Left lung (tissue), 10 donors: ENCODE measurements around the gene CYP27A1. TPM values are rescaled to one million over a fixed set of nuclear protein-coding genes. Genes with fewer than 3 reads are reported as not detected.
A peak's percentile ranks its signal among the peaks of the same experiment; 100 is the strongest.

ENCODE experiments used
- ATAC-seq: fragments of 200-7000 bp; cut with Tn5 transposase; one replicate; pipeline ENCODE4 v1.9.1; 2020; ENCODE audit warnings: moderate library complexity
- DNase-seq, 4 donors: peaks; one replicate each; pipeline ENCODE4 v3.0.0-alpha.2; 2013 to 2020
- H3K27ac ChIP-seq, 2 donors: fragments of 200-600 bp; sonication (generic) in 1 of 2; one replicate each; pipeline versions ENCODE4 v1.5.0 to v1.8.0; 2020 to 2021
- H3K27me3 ChIP-seq, 2 donors: fragments of 200-600 bp; sonication (generic) in 1 of 2; one replicate each; pipeline versions ENCODE4 v1.5.0 to v1.8.0; 2020 to 2021
- H3K36me3 ChIP-seq, 2 donors: fragments of 200-600 bp; sonication (generic) in 1 of 2; one replicate each; pipeline versions ENCODE4 v1.5.0 to v1.8.0; 2020 to 2021
- H3K4me1 ChIP-seq, 2 donors: fragments of 200-600 bp; one replicate each; pipeline ENCODE4 v1.8.0; 2021
- H3K4me3 ChIP-seq, 2 donors: fragments of 200-600 bp; sonication (generic) in 1 of 2; one replicate each; pipeline versions ENCODE4 v1.5.0 to v1.8.0; 2020 to 2021; ENCODE audit warnings: mild to moderate bottlenecking in 1 of 2
- H3K9me3 ChIP-seq, 2 donors: fragments of 200-600 bp; sonication (generic) in 1 of 2; one replicate each; pipeline versions ENCODE4 v1.5.0 to v1.8.0; 2020 to 2021
- CTCF ChIP-seq, 2 donors: fragments of 200-600 bp; sonication (generic) in 1 of 2; IDR thresholded peaks; one replicate each; pipeline versions ENCODE4 v1.5.0 to v1.8.0; 2021; ENCODE audit warnings: antibody characterized with exemption in 2 of 2
- intact Hi-C, 2 donors: fragments of 100-400 bp; cut with DNase I; formaldehyde crosslinking; loops; one replicate each; pipeline versions ENCODE4 v1.11.2 to v1.14.2; 2022
- polyA plus RNA-seq, 6 donors: library from polyadenylated mRNA; unstranded; fragments of 120-200 nt; gene quantifications; one replicate each; pipeline ENCODE4 v1.2.1, GENCODE V29; 2013; ENCODE audit not compliant: insufficient read length in 6 of 6
- total RNA-seq, 2 donors: library from RNA; stranded (reverse); fragmentation: NEBNext Ultra II Directional; extraction: Animal tissue kit (Norgen Biotek cat#: 25700); gene quantifications; one replicate each; pipeline ENCODE4 v1.2.1, GENCODE V29; 2021
- donor health status: DM: no; HTN: yes; CAD: no.
- donor health status: DM: no; HTN: no; CAD: no.

CYP27A1 gene
- total and polyA plus RNA-seq, 8 donors, result 24.3 to 95.9 (median 30.7) TPM

DNA sequence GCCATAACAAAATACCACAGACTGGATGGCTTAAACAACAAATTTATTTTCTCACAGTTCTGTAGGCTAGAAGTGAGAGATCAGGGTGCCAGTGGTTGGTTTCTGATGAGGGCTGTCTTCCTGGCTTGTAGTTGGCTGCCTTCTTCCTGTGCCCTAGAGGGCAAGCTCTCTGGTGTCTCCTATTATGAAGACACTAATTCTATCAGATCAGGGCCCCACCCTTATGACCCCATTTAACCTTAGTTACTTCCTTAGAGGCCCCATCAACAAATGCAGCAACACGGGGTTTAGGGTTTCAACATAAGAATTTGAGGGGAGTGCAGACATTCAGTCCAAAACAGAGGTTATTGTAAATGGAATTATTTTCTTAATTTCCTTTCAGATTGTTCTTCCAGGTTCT, 22.9 kb downstream of the CYP27A1 start:
- intact Hi-C loops, result no loop called here
- H3K27ac ChIP-seq, result no peak overlapping the region
- no peaks in the 10 kb centered on the region for H3K27me3 ChIP-seq
- H3K9me3 ChIP-seq, result peaks cover 0 to 13% of the 10 kb centered on the region in 2 donors
- DNase-seq (no peak), ATAC-seq (no peak)
- peaks cover 11 to 42% of the 10 kb centered on the region in 2 donors for H3K4me1 ChIP-seq
- H3K4me3 ChIP-seq, result no peak overlapping the region
- TF ChIP-seq CTCF (IDR thresholded peaks at IDR 0.05), result no peak
- no peaks in the 10 kb centered on the region for H3K36me3 ChIP-seq

DNA sequence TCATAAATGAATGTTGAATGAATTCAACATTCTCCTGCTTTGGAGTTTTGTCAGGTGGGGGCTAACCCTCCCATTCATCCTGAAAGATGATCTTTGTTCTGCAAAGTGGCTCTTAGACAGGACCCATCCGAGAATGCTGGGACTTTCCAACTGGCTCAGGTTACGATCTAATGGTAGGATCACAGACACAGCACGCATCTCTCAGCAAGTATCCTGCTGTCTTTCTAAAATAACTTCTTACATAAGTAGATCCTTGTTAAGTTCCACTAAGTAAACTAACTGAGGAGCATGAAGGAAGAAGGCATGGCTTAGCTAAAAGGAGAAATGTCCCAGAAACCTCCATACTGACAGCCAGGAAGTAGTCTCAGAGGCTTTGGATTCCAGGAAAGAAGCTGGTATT, 23.7 kb downstream of the CYP27A1 start:
- no peak for TF ChIP-seq CTCF (IDR thresholded peaks at IDR 0.05)
- DNase-seq (no peak), ATAC-seq (peak; percentile 65)
- intact Hi-C loops, result no loop called here
- H3K4me3 ChIP-seq, result no peak overlapping the region
- peaks cover 11 to 42% of the 10 kb centered on the region in 2 donors for H3K4me1 ChIP-seq
- H3K36me3 ChIP-seq, result no peaks in the 10 kb centered on the region
- peaks cover 0 to 13% of the 10 kb centered on the region in 2 donors for H3K9me3 ChIP-seq
- no peaks in the 10 kb centered on the region for H3K27me3 ChIP-seq
- H3K27ac ChIP-seq, result peak overlapping the region; percentile 73 to 81

DNA sequence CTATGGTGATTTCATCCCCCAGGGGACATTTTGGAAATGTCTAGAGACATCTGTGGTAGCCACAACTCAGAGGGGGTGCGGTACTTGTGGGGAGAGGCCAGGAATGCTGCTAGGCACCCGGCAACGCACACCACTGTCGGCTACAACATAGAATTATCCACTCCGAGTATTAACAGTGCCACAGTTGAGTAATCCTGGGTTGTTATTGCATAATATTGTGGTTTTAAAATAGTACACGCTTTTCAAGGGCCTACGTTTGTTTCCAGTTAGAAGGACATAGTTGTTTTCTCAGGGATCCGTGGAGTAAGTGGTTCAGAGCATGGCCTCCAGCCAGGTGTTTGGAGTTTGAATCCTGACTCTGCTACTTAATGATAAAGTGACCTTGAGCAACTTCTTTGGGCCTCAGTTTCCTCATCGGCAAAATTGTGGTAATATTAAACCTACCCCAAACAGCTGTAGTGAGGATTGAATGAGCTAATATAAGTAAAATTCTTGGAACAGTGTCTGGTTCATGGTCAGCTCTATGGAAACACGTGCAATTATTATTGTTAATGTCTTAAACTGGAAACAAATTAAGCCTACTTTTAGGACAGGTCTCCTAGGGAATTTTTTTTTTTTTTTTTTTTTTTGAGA, 24.5 kb downstream of the CYP27A1 start:
- peak; percentile 72 to 88 (median 86) for DNase-seq

GRCh38 chr2:218807626-218808025, 25.7 kb downstream of the CYP27A1 start:
- intact Hi-C loops, result no loop called here
- H3K27ac ChIP-seq, result no peak overlapping the region
- H3K9me3 ChIP-seq, result peaks cover 0 to 13% of the 10 kb centered on the region in 2 donors
- no peak for ATAC-seq
- peaks cover 0 to 7% of the 10 kb centered on the region in 2 donors for H3K36me3 ChIP-seq
- H3K4me1 ChIP-seq, result peaks cover 11 to 41% of the 10 kb centered on the region in 2 donors
- H3K4me3 ChIP-seq, result no peak overlapping the region
- no peak for TF ChIP-seq CTCF (IDR thresholded peaks at IDR 0.05)
- no peak for DNase-seq
- no peaks in the 10 kb centered on the region for H3K27me3 ChIP-seq

More for the DNA sequence above, 24.5 kb downstream of the CYP27A1 start:
- Histone ChIP-seq H3K9me3 (peaks cover 0 to 13% of the 10 kb centered on the region in 2 donors), H3K36me3 (no peaks in the 10 kb centered on the region), H3K27me3 (no peaks in the 10 kb centered on the region), H3K27ac (peak overlapping the region; percentile 73 to 81), H3K4me3 (no peak overlapping the region), H3K4me1 (peaks cover 11 to 42% of the 10 kb centered on the region in 2 donors)
- peak; percentile 98 for ATAC-seq
- TF ChIP-seq CTCF (IDR thresholded peaks at IDR 0.05), result no peak
- intact Hi-C loops, result no loop called here

DNA sequence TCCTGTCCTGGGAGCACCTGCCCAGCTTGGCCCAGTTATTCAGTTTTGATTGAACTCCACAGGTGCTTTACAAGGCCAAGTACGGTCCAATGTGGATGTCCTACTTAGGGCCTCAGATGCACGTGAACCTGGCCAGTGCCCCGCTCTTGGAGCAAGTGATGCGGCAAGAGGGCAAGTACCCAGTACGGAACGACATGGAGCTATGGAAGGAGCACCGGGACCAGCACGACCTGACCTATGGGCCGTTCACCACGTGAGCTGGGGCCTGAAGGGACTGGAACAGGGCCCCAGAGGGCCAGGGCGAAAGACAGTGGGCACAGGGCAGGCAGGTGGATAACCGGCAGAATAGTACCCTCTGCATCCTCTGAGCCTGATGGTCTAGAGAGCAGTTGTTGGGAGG, 27.6 kb downstream of the CYP27A1 start:
- no peak for TF ChIP-seq CTCF (IDR thresholded peaks at IDR 0.05)
- Histone ChIP-seq H3K9me3 (peaks cover 0 to 7% of the 10 kb centered on the region in 2 donors), H3K4me3 (no peak overlapping the region), H3K27ac (no peak overlapping the region), H3K27me3 (no peaks in the 10 kb centered on the region), H3K4me1 (peaks cover 11 to 35% of the 10 kb centered on the region in 2 donors), H3K36me3 (peaks cover 0 to 26% of the 10 kb centered on the region in 2 donors)
- ATAC-seq, result no peak
- intact Hi-C loops, result no loop called here
- no peak for DNase-seq
